Thoracic aorta (tissue), 2 donors: ENCODE data around the gene TNNI3K. TPM values are rescaled to one million over a fixed set of nuclear protein-coding genes. Genes with fewer than 3 reads are reported as not detected.

Experiments used
- ATAC-seq: fragments of 150-250 bp; one replicate; pipeline ENCODE4 v1.8.0; 2017; ENCODE audit warnings: low read depth; ENCODE audit not compliant: insufficient number of reproducible peaks, low FRiP score
- DNase-seq: peaks from one replicate; pipeline ENCODE4 v3.0.0-alpha.2; 2020; ENCODE audit warnings: low spot score
- H3K27ac ChIP-seq, 2 donors: fragments of 200-600 bp; sonication (generic); 1 replicate in 1 of 2; 2 replicates in 1 of 2; pipeline ENCODE4 v1.5.1; 2016; ENCODE audit warnings: mild to moderate bottlenecking in 2 of 2, moderate library complexity in 2 of 2
- H3K27me3 ChIP-seq: fragments of 200-600 bp; sonication (generic); replicated peaks from 2 replicates; pipeline ENCODE4 v1.6.0; 2016; ENCODE audit warnings: mild to moderate bottlenecking; ENCODE audit not compliant: insufficient read depth
- H3K36me3 ChIP-seq: fragments of 200-600 bp; sonication (generic); one replicate; pipeline ENCODE4 v1.5.1; 2016
- H3K4me1 ChIP-seq, 2 donors: fragments of 200-600 bp; sonication (generic); 1 replicate in 1 of 2; 2 replicates in 1 of 2; pipeline versions ENCODE4 v1.5.1 to v1.6.0; 2016; ENCODE audit warnings: low read depth in 2 of 2, mild to moderate bottlenecking in 1 of 2; ENCODE audit not compliant: control insufficient read depth in 1 of 2
- H3K4me3 ChIP-seq: fragments of 200-600 bp; sonication (generic); 2 replicates; pipeline ENCODE4 v1.5.1; 2016; ENCODE audit warnings: mild to moderate bottlenecking
- H3K9me3 ChIP-seq: fragments of 200-600 bp; sonication (generic); 2 replicates; pipeline ENCODE4 v1.5.1; 2016
- CTCF ChIP-seq: fragments of 200-600 bp; sonication (generic); IDR thresholded peaks from one replicate; pipeline ENCODE4 v1.5.1; 2019; ENCODE audit warnings: antibody characterized with exemption
- total RNA-seq, 2 donors: library from RNA; depleted of rRNA; stranded (reverse); fragments of >200 nt; gene quantifications; one replicate each; pipeline versions ENCODE4 v1.1.0 to v1.2.3, GENCODE V29; 2016

TNNI3K gene
- total RNA-seq, 2 donors from 2014 or later: 6.6 to 9.7 TPM

- Histone ChIP-seq H3K36me3 (no peaks in the 10 kb centered on the region), H3K27me3 (no peaks in the 10 kb centered on the region), H3K9me3 (no peaks in the 10 kb centered on the region), H3K4me1 (no peaks in the 10 kb centered on the region), H3K4me3 (no peak overlapping the region), H3K27ac (no peak overlapping the region)
- DNase-seq (no peak), ATAC-seq (no peak)
- TF ChIP-seq CTCF: no peak
These were observed 167.7 kb downstream of the TNNI3K start for GRCh38 chr1:74402873-74403272.

DNA sequence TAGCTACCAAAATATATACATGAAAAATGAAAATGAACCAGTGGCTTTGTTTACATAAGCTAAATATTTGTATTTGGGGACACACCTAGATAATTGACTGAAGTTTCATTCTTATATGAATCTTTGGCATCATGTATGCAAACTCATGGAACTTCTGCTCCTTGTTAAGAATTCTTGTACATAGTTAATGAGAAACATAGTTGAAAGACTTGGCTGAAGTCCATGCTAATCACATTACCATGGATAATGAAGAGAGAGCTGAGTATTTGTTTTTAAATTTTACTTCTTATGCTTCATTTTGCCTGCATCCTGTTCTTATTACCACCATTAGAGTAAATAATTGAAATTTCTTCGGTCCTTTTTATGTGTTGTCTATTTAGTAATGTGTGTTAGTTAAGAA lies 168.4 kb downstream of the TNNI3K start:
- TF ChIP-seq CTCF: no peak
- ATAC-seq (no peak), DNase-seq (no peak)

DNA sequence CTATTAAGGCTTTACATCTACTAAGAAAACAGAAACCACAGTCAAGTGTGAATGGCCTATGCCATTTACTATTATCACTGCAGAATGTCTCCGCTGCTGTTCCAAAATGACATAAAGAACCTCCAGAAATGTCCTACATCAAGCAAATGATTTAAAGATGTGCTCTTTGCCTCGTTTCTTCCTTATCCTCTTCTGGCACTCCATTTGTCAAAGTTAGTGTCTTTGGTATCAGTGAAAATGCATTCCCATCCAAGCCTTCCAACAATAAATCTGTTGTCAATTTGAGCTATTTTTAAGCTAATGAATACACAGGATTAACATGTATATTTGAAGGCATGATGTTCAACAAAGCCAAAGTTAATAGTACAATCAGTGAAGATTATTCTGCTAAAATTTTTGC lies 171.6 kb downstream of the TNNI3K start:
- H3K27ac ChIP-seq: no peak overlapping the region
- DNase-seq (no peak), ATAC-seq (no peak)
- no peaks in the 10 kb centered on the region for H3K27me3 ChIP-seq
- H3K4me3 ChIP-seq: no peak overlapping the region
- no peaks in the 10 kb centered on the region for H3K9me3 ChIP-seq
- no peaks in the 10 kb centered on the region for H3K36me3 ChIP-seq
- H3K4me1 ChIP-seq: no peaks in the 10 kb centered on the region
- no peak for TF ChIP-seq CTCF

More for the DNA sequence above, 168.4 kb downstream of the TNNI3K start:
- Histone ChIP-seq H3K4me3 (no peak overlapping the region), H3K9me3 (no peaks in the 10 kb centered on the region), H3K36me3 (no peaks in the 10 kb centered on the region), H3K27me3 (no peaks in the 10 kb centered on the region), H3K4me1 (no peaks in the 10 kb centered on the region), H3K27ac (no peak overlapping the region)

- Histone ChIP-seq H3K4me1 (no peaks in the 10 kb centered on the region), H3K4me3 (no peak overlapping the region), H3K27me3 (no peaks in the 10 kb centered on the region), H3K9me3 (no peaks in the 10 kb centered on the region), H3K36me3 (no peaks in the 10 kb centered on the region), H3K27ac (no peak overlapping the region)
- DNase-seq (no peak), ATAC-seq (no peak)
- no peak for TF ChIP-seq CTCF
These were observed 172.7 kb downstream of the TNNI3K start for GRCh38 chr1:74407902-74408301.

DNA sequence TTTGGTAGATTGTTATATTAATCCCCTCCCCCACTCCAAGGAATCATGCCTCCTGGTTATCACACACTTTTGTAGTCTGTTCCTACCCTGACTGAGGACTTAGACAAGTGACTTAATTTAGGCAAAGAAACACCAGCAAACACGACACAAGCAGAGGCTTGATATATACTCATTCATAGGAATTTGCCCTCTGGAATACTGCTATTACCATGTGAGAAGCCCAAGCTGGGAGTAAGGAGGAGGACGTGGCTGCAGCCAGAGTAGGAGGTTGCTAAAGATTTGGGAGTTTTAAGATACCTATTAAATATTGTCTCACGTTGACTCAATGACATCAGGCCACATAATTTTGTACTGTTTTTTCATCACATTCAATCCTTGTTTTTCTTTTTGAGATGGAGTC lies 177.1 kb downstream of the TNNI3K start:
- no peak for ATAC-seq

More for the DNA sequence above, 177.1 kb downstream of the TNNI3K start:
- no peaks in the 10 kb centered on the region for H3K36me3 ChIP-seq
- H3K9me3 ChIP-seq: no peaks in the 10 kb centered on the region
- no peaks in the 10 kb centered on the region for H3K4me1 ChIP-seq
- no peak for TF ChIP-seq CTCF
- H3K4me3 ChIP-seq: no peak overlapping the region
- no peaks in the 10 kb centered on the region for H3K27me3 ChIP-seq
- no peak for DNase-seq
- H3K27ac ChIP-seq: no peak overlapping the region
